NCI-H1436 treated with DMSO at 0.1 percent for 48 hours (cell line): Measurements from ENCODE around the gene SATL1.
"Not testable (repeated sequence)": the region's sequence is repeated elsewhere in the genome, so short reads cannot be mapped to it uniquely, and the experiment has no call there.

Experiments
- DNase-seq: peaks from one replicate; lab custom pipeline; 2025; lab: John Stamatoyannopoulos, UW

Gene SATL1, protein sequence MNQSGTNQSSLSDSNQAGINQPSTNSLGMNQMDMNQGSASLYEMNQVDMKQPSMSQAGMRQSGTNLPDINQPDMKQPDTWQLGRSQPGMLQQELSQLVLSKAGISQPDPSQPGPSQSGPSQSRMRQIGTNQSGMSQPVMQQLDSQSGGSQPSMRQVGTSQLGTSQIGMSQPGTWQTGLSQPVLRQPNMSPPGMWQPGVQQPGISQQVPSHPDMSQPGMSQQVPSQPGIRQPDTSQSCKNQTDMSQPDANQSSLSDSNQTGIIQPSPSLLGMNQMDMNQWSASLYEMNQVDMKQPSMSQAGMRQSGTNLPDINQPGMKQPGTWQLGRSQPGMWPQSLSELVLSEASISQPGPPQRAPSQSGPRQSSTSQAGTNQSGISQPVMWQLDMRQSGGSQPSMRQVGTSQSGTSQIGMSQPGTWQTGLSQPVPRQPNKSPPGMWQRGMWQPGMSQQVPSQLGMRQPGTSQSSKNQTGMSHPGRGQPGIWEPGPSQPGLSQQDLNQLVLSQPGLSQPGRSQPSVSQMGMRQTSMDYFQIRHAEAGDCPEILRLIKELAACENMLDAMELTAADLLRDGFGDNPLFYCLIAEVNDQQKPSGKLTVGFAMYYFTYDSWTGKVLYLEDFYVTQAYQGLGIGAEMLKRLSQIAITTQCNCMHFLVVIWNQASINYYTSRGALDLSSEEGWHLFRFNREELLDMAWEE

DNA sequence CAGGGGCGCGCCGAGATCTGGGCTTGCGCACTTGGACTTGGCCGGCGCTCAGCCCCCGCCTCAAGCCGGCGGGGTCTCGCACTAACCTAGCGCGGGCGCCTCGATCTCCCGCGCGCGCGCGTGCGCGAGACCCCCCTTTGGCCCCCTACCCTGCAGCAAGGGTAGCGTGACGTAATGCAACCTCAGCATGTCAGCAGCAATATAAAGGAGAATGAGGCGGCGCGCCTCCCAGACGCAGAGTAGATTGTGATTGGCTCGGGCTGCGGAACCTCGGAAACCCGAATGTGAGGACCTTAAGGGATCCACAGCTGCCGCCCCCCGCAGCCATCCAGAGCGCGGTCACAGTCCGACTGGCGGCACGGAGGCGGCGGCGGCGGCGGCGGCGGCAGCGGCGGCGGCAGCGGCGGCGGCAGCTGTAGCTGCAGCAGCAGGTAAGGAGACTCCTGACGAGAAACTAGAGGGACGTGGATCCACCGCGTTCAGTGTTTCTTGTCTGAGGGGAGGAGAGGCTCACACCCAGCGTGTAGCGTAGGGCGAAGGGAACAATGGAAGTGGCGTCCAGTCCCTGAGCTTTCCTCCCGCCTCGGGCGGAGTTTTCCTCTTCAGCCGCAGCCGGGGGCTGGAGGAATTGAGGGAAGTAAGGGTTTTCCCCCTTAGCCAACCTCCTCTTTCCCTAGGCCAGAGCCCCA is at the start of gene SATL1, which contains the start of gene ZNF711:
TSS of gene SATL1 (minus strand) at position 19 of the 689 bp plus-strand sequence. CDS start 134,811 bp downstream, outside the sequence.
TSS of gene ZNF711 (plus strand) at position 231 of the 689 bp plus-strand sequence. CDS start 3,582 bp downstream, outside the sequence.
- peak; percentile 93 for DNase-seq

- DNase-seq = no peak
Observed at GRCh38 chrX:85288992-85289723, 45.6 kb upstream of the SATL1 start.

DNA sequence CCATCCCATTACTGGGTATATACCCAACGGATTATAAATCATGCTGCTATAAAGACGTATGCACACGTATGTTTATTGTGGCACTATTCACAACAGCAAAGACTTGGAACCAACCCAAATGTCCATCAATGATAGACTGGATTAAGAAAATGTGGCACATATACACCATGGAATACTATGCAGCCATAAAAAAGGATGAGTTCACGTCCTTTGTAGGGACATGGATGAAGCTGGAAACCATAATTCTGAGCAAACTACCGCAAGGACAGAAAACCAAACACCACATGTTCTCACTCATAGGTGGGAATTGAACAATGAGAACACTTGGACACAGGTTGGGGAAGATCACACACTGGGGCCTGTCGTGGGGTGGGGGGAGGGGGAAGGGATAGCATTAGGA is 41.7 kb upstream of the SATL1 start:
- not testable (repeated sequence) for DNase-seq

DNA sequence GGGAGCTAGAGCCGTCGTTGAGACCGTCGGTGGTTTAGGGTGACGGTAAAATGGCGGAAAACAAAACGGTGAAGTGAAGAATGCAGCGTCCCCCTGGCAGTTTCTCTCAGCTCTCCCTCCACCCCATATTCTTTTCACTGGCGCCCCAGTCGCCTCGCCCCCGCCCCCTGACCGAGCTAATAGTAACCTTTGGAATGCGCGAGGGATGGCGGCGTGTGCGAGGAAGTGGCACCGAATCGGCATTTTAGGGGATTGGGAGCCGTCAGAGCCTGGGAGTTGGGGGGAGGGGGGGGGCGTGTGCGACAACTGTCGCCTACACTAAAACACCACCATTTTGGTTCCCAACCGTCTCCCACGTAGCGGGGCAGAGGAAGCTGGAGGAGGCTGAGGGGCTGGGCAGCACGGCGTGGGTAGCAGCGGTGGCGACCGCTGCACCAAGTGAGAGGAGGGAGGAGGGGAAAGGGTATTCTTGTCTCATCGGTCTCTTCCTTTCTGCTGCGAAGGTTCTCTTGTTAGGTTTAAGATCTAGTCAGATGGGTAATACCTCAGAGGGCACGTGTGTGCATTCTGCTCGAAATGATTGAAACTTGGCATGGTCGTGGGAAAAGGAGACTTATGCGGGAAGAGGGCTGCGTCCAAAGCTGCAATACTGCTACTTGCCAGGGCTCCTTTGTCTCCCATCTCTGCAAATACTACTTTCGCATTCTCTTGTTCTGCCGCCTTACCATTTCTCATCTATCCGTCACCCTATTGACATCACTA is 1.1 kb upstream of the SATL1 start:
- DNase-seq = no peak

DNA sequence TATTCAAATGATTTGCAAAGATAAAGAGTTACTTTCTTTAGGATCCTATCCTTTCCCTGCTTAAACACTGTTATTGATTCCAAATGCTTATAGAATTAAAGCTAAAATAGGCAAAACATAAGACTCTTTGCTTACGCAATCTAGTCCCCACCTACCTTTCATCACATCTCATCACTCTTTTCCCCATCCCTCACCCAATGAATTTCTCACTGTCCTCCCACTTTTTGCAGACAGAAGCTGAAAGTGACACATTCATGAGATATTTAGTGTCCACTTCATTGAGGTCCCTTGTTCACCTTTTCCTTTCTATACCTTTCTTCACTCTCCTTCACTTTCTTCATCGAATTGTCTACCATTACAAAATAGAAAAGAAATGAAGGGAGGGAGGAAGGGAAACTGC is 424 bp downstream of the SATL1 start:
- no peak for DNase-seq

DNA sequence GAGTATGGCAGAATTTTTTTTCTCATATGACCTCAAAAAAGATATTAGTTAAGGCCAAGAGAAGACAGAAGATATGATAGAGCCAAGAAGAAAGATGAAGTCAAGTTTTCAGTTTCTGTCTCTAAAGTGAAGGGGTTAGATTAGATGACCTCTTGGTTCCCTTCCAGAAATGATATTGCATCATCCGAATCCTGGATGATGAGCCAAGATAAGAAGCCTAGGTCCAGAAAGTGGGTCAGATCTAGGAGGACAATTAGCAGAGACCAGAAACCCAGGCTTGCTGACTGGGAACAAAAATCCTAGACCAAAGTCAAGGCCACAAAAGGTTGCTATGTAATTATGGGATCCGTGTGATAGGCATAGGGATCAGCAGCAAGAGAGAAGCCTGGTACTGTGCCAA is 20.2 kb downstream of the SATL1 start:
- no peak for DNase-seq

DNA sequence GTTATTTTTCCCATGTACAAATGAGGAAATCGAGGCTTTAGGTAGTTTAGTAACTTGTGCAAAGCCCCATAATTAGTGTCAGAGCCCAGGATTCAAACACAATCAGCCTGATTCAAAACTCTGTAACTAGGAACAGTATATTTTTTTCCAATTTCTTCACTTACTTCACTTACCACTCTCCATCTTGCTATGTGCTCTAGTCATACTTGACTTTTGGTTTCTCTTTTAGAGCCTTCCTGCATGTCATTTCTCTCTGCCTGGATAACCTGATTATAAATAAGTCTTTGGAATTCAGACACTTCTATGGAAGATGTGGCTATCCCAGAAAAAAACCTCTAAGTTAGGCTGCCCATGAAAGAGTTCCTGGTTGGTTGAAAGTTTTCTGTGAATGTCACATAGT is 22.2 kb downstream of the SATL1 start:
- no peak for DNase-seq

GRCh38 chrX:85215946-85216345 is 27.6 kb downstream of the SATL1 start:
- DNase-seq = no peak

DNA sequence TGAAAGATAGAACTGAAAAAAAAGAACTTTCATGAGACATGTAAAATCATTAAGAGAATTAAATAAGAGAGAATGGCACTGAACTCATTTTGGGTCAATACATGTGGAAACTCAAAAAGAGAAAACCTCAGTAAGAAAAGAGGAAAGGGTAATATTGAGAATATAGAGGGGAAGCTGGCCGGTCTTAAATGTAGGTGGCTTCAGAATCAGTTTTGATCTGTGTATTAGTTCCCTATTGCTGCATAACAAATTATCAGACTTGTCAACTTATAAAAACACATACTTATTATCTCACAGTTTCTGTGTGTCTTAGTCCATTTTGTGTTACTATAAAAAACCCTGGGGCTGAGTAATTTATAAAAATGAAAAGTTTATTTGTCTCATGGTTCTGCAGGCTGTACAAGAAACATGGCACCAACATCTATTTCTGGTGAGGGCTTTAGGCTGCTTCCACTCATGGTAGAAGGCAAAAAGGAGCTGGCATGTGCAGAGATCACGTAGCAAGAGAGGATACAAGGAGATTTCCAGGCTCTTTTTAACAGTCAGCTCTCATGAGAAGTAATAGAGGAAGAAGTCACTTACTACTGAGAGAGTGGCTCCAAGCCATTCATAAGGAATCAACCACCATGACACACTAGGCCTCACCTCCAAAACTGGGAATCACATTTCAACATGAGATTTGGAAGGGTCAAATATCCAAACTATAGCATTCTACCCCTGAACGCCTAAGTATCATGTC is 29.6 kb downstream of the SATL1 start:
- no peak for DNase-seq

GRCh38 chrX:85203461-85203970 is 40.1 kb downstream of the SATL1 start:
- no peak for DNase-seq

- no peak for DNase-seq
Observed at GRCh38 chrX:85196319-85196718, 47.3 kb downstream of the SATL1 start.

DNA sequence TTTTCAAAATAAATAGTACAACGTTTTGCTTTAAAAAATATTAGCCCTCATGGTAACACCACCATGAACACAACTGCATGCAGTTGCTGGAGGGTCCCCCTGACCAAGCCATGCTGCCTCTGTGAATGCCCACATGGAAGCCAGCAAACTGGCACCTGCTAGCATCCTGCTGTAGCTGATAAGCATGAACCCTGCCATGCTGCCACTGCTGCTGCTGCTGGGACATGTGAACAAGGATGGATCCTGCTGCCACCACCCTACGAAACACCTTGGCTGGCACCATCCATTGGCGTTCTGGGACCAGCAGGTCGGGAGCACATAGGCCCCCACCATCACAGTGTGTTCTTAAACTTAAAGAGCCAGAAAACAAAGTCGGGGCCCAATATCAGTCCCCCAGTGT is 83.9 kb downstream of the SATL1 start:
- no peak for DNase-seq

DNA sequence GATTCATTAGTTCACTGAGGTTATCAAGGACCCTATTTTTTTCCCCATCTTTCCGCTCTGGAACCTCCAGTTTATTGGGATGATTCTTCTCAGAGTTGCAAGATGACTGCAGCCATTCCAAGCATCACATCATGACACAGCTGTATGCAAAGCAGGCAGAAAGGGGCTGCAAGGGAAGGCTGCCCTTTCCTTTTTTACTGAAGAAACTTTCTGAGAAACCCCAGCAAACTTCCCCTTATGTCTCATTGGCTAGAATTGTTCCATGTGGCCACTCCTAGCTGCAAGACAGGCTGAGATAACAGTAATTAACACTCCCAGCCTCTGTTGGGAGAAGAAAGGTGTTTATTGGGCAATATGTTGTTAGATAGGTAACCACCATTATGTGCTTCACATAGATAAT is 102.6 kb downstream of the SATL1 start:
- DNase-seq = no peak

GRCh38 chrX:85139422-85139821 is 104.2 kb downstream of the SATL1 start:
- no peak for DNase-seq

DNA sequence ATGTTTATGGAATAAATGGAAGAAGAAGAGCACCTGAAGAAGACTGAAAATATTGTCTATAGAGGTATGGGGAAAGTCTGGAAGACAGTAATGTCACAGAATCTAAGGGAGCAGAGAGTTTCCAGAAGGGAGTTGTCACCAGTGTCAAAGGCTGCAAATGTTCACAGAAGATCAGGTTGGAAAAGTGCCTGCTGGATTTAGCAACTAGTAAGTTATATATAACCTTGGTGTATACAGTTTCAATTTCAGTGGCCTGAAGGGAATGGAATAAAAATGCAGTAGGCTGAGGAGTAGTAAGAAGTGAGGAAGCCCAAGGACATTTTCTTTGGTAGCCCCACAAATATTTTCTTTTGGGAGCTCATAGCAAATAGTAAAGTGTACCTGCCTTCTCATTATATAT is 107.2 kb downstream of the SATL1 start:
- DNase-seq = no peak

- DNase-seq = no peak
Observed at GRCh38 chrX:85115252-85115651, 128.3 kb downstream of the SATL1 start.

DNA sequence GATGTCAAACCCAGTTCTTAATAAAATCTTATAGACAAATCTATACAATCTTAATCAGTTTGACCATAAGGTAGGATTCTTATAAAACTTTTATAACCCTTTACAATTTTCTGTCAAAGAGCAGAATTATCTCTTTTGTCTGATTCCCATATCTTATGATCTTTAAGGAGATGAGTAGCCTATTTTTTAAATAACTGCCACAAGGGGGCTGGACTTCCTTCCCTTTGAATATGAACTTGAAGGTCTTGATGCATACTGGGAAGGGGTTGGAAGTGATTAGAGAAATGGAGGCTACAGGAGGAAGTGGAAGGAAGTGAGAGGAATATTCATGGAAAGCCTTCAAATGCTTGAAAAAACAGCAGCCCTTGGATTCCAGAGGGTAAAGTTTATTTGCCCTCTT is 128.8 kb downstream of the SATL1 start:
- no peak for DNase-seq

- DNase-seq = no peak
Observed at GRCh38 chrX:85114171-85114570, 129.4 kb downstream of the SATL1 start.

DNA sequence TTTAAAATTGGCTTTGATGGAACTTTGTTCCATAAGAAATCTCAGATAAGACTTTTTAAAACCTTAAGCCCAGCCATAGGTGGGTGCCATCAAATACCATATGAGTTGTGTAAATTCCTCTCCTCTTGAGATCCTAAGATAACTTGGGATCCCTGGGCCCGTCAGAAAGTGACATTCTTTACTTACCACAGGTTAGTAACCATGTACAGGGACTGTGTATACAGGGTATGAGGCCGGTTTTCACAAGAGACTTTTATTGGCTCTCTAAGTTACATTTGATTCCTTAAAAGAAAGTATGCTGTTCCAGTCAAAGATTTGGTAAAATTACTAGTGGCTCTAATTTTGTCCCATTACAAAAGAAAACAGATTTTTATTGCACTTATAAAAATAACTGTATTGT is 129.8 kb downstream of the SATL1 start:
- no peak for DNase-seq

GRCh38 chrX:85112293-85112692 is 131.3 kb downstream of the SATL1 start:
- DNase-seq = no peak
